ENCODE data around the gene FGD6. TPM values are rescaled to one million over a fixed set of nuclear protein-coding genes. Genes with fewer than 3 reads are reported as not detected.
A peak's percentile ranks its signal among the peaks of the same experiment; 100 is the strongest.

The FGD6 gene
- total and polyA plus RNA-seq, 12 donors: 1.2 to 33.4 (median 21.6) TPM

DNA sequence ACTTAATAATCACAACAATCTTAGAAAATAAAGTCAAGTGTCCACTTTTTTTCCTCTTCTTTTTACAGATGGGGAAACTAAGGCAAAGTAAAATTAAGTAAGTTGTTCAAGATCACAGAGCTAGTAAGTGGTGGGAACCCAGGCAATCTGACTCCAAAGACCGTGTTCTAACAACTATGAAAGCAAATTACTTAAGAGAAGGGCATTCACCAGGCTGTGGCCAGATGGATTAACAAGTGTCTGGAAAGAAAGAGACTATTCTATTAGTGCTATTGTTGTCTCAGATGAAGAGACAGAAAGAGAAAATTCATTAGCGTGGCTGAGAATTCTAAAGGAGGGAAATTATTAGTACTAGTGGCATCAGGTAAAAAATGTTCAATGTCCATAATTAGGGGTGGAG lies 48.5 kb downstream of the FGD6 start:
- TF ChIP-seq CTCF (IDR thresholded peaks at IDR 0.05): no peak
- Histone ChIP-seq H3K4me1 (peaks cover 6 to 31% (median 21%) of the 10 kb centered on the region in 9 donors), H3K27ac (peak overlapping the region in 1 of 10 donors; percentile 8), H3K36me3 (peaks cover 0 to 16% (median 0%) of the 10 kb centered on the region in 9 donors), H3K9me3 (no peaks in the 10 kb centered on the region), H3K4me3 (no peak overlapping the region), H3K27me3 (no peaks in the 10 kb centered on the region)
- intact Hi-C loops (cut with DNase I): no loop called here
- ATAC-seq (no peak), DNase-seq (no peak)
- WGBS, 2 donors: 77 to 83% methylated on average over 2 of the region's 2 CpGs

DNA sequence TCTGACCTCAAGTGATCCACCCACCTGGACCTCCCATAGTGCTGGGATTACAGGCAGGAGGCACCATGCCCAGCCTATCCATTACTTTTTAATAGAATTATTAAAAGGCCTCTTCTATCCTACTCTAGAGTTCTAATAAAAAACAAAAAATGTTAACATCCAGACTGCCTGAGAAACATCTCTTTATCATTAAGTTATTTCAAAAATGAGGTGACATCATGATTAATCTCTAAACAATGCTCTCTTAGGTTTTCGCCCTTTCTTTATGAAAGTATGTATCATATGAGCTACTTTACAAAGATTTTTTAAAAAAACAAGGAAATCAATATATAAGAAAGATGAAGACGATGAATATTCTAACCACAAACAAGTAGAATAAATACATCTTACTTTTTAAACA lies 52.6 kb downstream of the FGD6 start:
- Histone ChIP-seq H3K9me3 (no peaks in the 10 kb centered on the region), H3K4me3 (no peak overlapping the region), H3K27me3 (no peaks in the 10 kb centered on the region), H3K27ac (peak overlapping the region in 1 of 10 donors; percentile 11), H3K36me3 (no peaks in the 10 kb centered on the region), H3K4me1 (peaks cover 0 to 34% (median 9%) of the 10 kb centered on the region in 9 donors)
- DNase-seq (no peak), ATAC-seq (no peak)
- no peak for TF ChIP-seq CTCF (IDR thresholded peaks at IDR 0.05)
- intact Hi-C loops (cut with DNase I): no loop called here
- 89 to 91% methylated on average over 2 of the region's 2 CpGs for WGBS, 2 donors

- TF ChIP-seq CTCF (IDR thresholded peaks at IDR 0.05): no peak
- WGBS, 2 donors: 29 to 43% methylated on average over 3 of the region's 3 CpGs
- intact Hi-C loops (cut with DNase I): no loop called here
- DNase-seq: no peak
- Histone ChIP-seq H3K27me3 (no peaks in the 10 kb centered on the region), H3K9me3 (no peaks in the 10 kb centered on the region), H3K4me3 (no peak overlapping the region), H3K27ac (peak overlapping the region in 8 of 10 donors; percentile 18 to 66 (median 54)), H3K36me3 (no peaks in the 10 kb centered on the region), H3K4me1 (peaks cover 0 to 25% (median 10%) of the 10 kb centered on the region in 9 donors)
- ATAC-seq: peak in 7 of 8 donors; percentile 37 to 78 (median 66)
Observed at GRCh38 chr12:95158919-95159318, 58.3 kb downstream of the FGD6 start.

DNA sequence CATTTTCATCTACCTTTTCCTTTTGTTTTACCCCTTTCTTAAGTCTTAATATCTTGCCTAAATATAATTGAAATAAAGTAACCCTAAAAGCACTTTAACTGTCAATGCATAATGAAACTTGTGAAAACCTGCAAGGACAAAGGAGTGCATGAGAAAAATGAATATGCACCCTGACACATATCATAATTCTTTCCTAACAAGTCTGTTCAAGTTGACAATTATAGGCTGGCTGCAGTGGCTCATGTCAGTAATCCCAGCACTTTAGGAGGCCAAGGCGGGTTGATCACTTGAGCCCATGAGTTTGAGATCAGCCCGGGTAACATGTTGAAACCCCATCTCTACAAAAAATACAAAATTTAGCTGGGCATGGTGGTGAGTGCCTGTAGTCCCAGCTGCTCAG lies 65.4 kb downstream of the FGD6 start:
- Histone ChIP-seq H3K4me3 (no peak overlapping the region), H3K27me3 (no peaks in the 10 kb centered on the region), H3K27ac (no peak overlapping the region), H3K36me3 (peaks cover 0 to 20% (median 0%) of the 10 kb centered on the region in 9 donors), H3K4me1 (peaks cover 0 to 6% (median 0%) of the 10 kb centered on the region in 9 donors), H3K9me3 (no peaks in the 10 kb centered on the region)
- no peak for DNase-seq
- ATAC-seq: no peak
- intact Hi-C loops (cut with DNase I): no loop called here
- 95 to 98% methylated on average over 2 of the region's 2 CpGs for WGBS, 2 donors
- no peak for TF ChIP-seq CTCF (IDR thresholded peaks at IDR 0.05)
